Endodermal cell (in vitro differentiated cells): ENCODE measurements around the gene INTS6. TPM values are rescaled to one million over a fixed set of nuclear protein-coding genes. Genes with fewer than 3 reads are reported as not detected.

Source experiments
- DNase-seq: peaks from one replicate; pipeline ENCODE4 v3.0.0-alpha.2; 2017
- H3K27ac ChIP-seq: 2 replicates; pipeline ENCODE4 v1.5.1; 2013; ENCODE audit warnings: mild to moderate bottlenecking, low read depth, low read length, moderate library complexity
- H3K27me3 ChIP-seq: 2 replicates; pipeline ENCODE4 v1.6.1; 2013; ENCODE audit warnings: mild to moderate bottlenecking, low read length, moderate library complexity; ENCODE audit not compliant: insufficient read depth, control insufficient read depth, poor library complexity, severe bottlenecking
- H3K36me3 ChIP-seq: 2 replicates; pipeline ENCODE4 v1.7.0; 2013; ENCODE audit warnings: mild to moderate bottlenecking, low read length, moderate library complexity; ENCODE audit not compliant: control insufficient read depth, insufficient read depth
- H3K4me1 ChIP-seq: one replicate; pipeline ENCODE4 v1.7.0; 2013; ENCODE audit warnings: low read length; ENCODE audit not compliant: control insufficient read depth, insufficient read depth
- H3K4me3 ChIP-seq: 2 replicates; pipeline ENCODE4 v1.5.1; 2013; ENCODE audit warnings: mild to moderate bottlenecking, low read length, moderate library complexity
- H3K9ac ChIP-seq: 2 replicates; pipeline ENCODE4 v1.6.1; 2013; ENCODE audit warnings: mild to moderate bottlenecking, low read length, moderate library complexity; ENCODE audit not compliant: poor library complexity, severe bottlenecking; ENCODE audit errors: extremely low read depth
- H3K9me3 ChIP-seq: 2 replicates; pipeline ENCODE4 v1.6.1; 2013; ENCODE audit warnings: mild to moderate bottlenecking, low read length, moderate library complexity; ENCODE audit not compliant: control insufficient read depth
- H3K27ac Mint-ChIP-seq: 2 replicates; pipeline ENCODE4 v1.8.0; 2020; ENCODE audit warnings: mixed read lengths
- H3K27me3 Mint-ChIP-seq: 2 replicates; pipeline ENCODE4 v1.8.0; 2021; ENCODE audit warnings: mild to moderate bottlenecking, mixed read lengths; ENCODE audit not compliant: insufficient read depth
- H3K36me3 Mint-ChIP-seq: 2 replicates; pipeline ENCODE4 v1.8.0; 2020; ENCODE audit warnings: low read depth, mixed read lengths
- H3K4me1 Mint-ChIP-seq: 2 replicates; pipeline ENCODE4 v1.8.0; 2020; ENCODE audit warnings: mixed read lengths
- H3K4me3 Mint-ChIP-seq: 2 replicates; pipeline ENCODE4 v1.8.0; 2020; ENCODE audit warnings: mild to moderate bottlenecking, moderate library complexity, mixed read lengths
- H3K9me3 Mint-ChIP-seq: 2 replicates; pipeline ENCODE4 v1.8.0; 2020; ENCODE audit warnings: mild to moderate bottlenecking, mixed read lengths
- WGBS, 2 experiments: methylation state at CpG; one replicate each; pipeline versions ENCODE4 v1.1.5 to v1.1.7; 2013; ENCODE audit warnings: missing lambda C conversion rate in 2 of 2, mixed read lengths in 1 of 2; ENCODE audit not compliant: insufficient coverage in 1 of 2, insufficient read length in 1 of 2; 5-methylcytosine and 5-hydroxymethylcytosine counted together
- long read RNA-seq, 4 experiments: library from polyadenylated mRNA in 2 of 4; library from RNA in 1 of 4; library from capped mRNA in 1 of 4; stranded (forward) in 3 of 4; unstranded in 1 of 4; transcript quantifications; one replicate each; pipeline ENCODE4 v2.0.0, GENCODE V29; 2020 to 2021; ENCODE audit warnings: inconsistent platforms in 1 of 4
- polyA plus RNA-seq, 2 experiments: library from polyadenylated mRNA; stranded (reverse); fragments of 50-300 nt; gene quantifications; one replicate each; pipeline ENCODE4 v1.2.3, GENCODE V29; 2013
- total RNA-seq, 2 donors: library from RNA; stranded (reverse); fragmentation: NEBNext Ultra II Directional in 1 of 2; extraction: Animal tissue kit (Norgen Biotek cat#: 25700) in 1 of 2; gene quantifications; 2 replicates in 1 of 2; 3 replicates in 1 of 2; pipeline ENCODE4 v1.2.1, GENCODE V29; 2021
- TF ChIP-seq, protein P1 (sequence below): fragments of 200-600 bp; sonication (generic); conservative IDR thresholded peaks from 2 replicates; pipeline ENCODE4 v1.5.0; 2021; ENCODE audit warnings: antibody characterized with exemption, mild to moderate bottlenecking

INTS6 gene
- total RNA-seq = 10 to 100 TPM; 42.4 to 62.1 TPM
- 24.9 TPM for polyA plus RNA-seq (2013, experiment 1 of 2)
- polyA plus RNA-seq (2013, experiment 2 of 2) = 22.4 TPM
- long read RNA-seq, experiment 1, full-length matches to known transcripts = 4 of 11 reads
- long read RNA-seq, experiment 1, partial matches to known transcripts = 2 of 11 reads
- long read RNA-seq, experiment 1, other reads (novel, unspliced or antisense) = 5 of 11 reads
- long read RNA-seq, experiment 2, transcript INTS6-201 (18 exons, 3,662 nt) = major isoform, 54 of 82 reads
- long read RNA-seq, experiment 2, partial matches to known transcripts = 8 of 82 reads
- long read RNA-seq, experiment 2, other reads (novel, unspliced or antisense) = 16 of 82 reads
- long read RNA-seq, experiment 3, full-length matches to known transcripts = 7 of 13 reads
- long read RNA-seq, experiment 3, partial matches to known transcripts = 5 of 13 reads
- long read RNA-seq, experiment 3, other reads (novel, unspliced or antisense) = 1 of 13 reads
- long read RNA-seq, experiment 4, partial matches to known transcripts = 0 of 5 reads
- long read RNA-seq, experiment 4, other reads (novel, unspliced or antisense) = 5 of 5 reads

DNA sequence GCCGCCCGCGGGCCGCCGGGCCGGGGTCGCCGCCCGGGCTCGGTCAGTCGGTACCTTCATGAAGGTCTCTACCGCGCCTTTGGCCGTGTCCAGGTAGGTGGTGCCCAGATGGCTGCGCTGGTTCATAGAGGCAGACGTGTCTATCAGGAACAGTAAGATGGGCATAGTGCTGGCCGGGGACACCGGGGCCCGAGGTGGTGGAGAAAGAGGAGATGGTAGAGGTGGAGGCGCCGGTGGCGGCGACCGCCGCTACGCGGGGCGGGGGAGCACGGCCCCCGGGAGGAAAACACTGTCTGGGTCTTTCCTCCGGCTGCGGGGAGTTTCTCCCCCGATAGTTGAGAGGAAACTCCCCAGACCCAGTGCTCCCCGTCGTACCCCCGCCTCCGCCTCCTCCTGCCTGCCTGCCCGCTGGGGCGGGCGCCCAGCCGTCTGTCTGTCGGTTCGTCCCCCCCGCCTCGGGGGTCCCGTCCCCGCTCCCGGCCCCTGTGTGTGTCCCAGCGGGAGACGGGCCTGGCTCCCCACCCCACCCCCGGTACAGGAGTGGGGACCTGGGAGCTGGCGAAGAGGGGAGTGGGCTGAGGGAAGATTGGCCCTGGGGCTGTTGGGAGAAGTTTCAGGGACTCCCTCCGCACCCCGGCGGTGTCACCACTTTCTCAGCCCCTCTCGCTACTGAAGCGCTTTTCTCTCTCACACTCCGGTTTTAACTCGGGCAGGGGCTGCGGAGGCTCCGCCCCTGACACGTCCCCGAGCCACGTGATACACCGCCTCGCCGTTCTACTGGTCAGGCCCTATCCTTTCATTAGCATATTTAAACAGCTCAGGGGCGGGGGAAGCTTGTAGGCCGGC is at the start of gene INTS6:
Gene INTS6 (minus strand): TSS at position 676 of the 846 bp plus-strand sequence. CDS start 511 bp downstream, at position 165.
- peak within 1 kb of the TSS; percentile 93 for H3K9ac ChIP-seq
- H3K4me1 Mint-ChIP-seq = peaks cover 26% of the 10 kb centered on the region
- H3K9me3 Mint-ChIP-seq = peaks cover 13% of the 10 kb centered on the region
- H3K27me3 Mint-ChIP-seq = no peaks in the 10 kb centered on the region
- peak within 1 kb of the TSS; percentile 86 for H3K4me3 ChIP-seq
- H3K27ac Mint-ChIP-seq = peak within 1 kb of the TSS; percentile 91
- H3K36me3 ChIP-seq = peaks cover 48% of the 10 kb centered on the region
- peak within 1 kb of the TSS; percentile 88 for H3K27ac ChIP-seq
- 0% methylated on average over 5 to 68 of the region's 69 CpGs for WGBS, 2 experiments
- peaks cover 27% of the 10 kb centered on the region for H3K36me3 Mint-ChIP-seq
- H3K9me3 ChIP-seq = peaks cover 18% of the 10 kb centered on the region
- H3K27me3 ChIP-seq = no peaks in the 10 kb centered on the region
- peak; percentile 99 for DNase-seq
- H3K4me3 Mint-ChIP-seq = peak within 1 kb of the TSS; percentile 78
- TF ChIP-seq, protein P1, sequence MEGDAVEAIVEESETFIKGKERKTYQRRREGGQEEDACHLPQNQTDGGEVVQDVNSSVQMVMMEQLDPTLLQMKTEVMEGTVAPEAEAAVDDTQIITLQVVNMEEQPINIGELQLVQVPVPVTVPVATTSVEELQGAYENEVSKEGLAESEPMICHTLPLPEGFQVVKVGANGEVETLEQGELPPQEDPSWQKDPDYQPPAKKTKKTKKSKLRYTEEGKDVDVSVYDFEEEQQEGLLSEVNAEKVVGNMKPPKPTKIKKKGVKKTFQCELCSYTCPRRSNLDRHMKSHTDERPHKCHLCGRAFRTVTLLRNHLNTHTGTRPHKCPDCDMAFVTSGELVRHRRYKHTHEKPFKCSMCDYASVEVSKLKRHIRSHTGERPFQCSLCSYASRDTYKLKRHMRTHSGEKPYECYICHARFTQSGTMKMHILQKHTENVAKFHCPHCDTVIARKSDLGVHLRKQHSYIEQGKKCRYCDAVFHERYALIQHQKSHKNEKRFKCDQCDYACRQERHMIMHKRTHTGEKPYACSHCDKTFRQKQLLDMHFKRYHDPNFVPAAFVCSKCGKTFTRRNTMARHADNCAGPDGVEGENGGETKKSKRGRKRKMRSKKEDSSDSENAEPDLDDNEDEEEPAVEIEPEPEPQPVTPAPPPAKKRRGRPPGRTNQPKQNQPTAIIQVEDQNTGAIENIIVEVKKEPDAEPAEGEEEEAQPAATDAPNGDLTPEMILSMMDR = no peak
- H3K4me1 ChIP-seq = peaks cover 9% of the 10 kb centered on the region

DNA sequence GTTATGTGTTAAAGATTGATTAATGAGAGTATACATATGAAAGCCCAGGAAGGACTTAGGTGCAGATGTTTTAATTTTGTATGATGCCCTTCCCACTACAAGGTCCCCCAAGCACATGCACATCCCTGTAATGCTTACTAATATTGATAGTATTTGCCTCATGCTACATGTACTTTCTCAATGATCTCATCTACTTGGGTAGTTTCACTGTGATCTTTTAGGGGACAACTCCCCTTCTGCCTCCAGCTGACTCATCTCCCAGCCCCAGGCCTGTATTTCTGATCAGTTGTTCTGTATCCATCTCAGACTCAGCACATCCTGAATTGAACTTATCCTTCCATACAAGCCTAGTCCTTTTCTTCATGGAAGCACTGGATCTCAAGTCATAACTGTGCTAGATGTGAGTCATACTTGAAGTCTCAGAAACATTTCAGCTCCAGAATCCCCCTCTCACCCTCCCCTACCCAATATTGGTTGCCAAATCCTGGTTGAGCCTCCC is 49.4 kb upstream of the INTS6 start:
- Mint-ChIP-seq H3K36me3 (no peaks in the 10 kb centered on the region), H3K4me1 (no peaks in the 10 kb centered on the region), H3K27me3 (peaks cover 3% of the 10 kb centered on the region), H3K4me3 (no peak overlapping the region), H3K27ac (no peak overlapping the region), H3K9me3 (no peaks in the 10 kb centered on the region)
- TF ChIP-seq, protein P1 = no peak
- Histone ChIP-seq H3K27ac (no peak overlapping the region), H3K9ac (no peak overlapping the region), H3K9me3 (no peaks in the 10 kb centered on the region), H3K4me1 (no peaks in the 10 kb centered on the region), H3K4me3 (no peak overlapping the region), H3K27me3 (no peaks in the 10 kb centered on the region), H3K36me3 (no peaks in the 10 kb centered on the region)
- no peak for DNase-seq

DNA sequence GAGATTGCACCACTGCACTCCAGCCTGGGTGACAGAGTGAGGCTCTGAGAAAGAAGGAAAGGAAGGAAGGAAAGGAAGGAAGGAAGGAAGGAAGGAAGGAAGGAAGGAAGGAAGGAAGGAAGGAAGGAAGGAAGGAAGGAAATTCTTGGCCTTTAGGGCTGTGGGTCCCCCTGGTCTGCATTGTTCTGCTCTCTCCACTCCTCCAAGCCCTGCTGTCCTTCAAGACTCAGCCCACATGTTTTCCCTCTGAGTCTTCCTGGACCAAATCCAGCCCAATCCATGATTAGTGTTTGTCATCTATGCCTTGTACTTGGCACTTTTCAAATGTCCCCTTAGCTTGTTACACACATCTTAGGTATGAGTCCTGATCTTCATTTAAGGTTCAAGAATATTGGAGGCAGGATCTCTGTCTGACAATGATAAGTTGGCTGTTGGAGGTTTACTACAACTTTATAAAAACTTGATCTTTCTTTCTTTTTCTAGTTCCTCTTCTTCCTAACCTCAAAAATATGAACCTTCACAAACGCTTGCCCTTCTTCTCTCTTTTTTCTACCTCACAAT is 48.8 kb upstream of the INTS6 start:
- Mint-ChIP-seq H3K36me3 (no peaks in the 10 kb centered on the region), H3K4me3 (no peak overlapping the region), H3K9me3 (no peaks in the 10 kb centered on the region), H3K4me1 (no peaks in the 10 kb centered on the region), H3K27ac (no peak overlapping the region), H3K27me3 (peaks cover 3% of the 10 kb centered on the region)
- Histone ChIP-seq H3K36me3 (no peaks in the 10 kb centered on the region), H3K4me3 (no peak overlapping the region), H3K27me3 (no peaks in the 10 kb centered on the region), H3K27ac (no peak overlapping the region), H3K9ac (no peak overlapping the region), H3K4me1 (no peaks in the 10 kb centered on the region), H3K9me3 (no peaks in the 10 kb centered on the region)
- whole genome bisulfite sequencing, 2 experiments = 100% methylated on average over 1 of the region's 1 CpG; no CpG with 5 or more reads in 1 of the 2 experiments
- no peak for DNase-seq
- TF ChIP-seq, protein P1 = no peak
